ENCODE results near the gene VPS36.
"Not testable (repeated sequence)": the region's sequence is repeated elsewhere in the genome, so short reads cannot be mapped to it uniquely, and the experiment has no call there.

VPS36 gene

GRCh38 chr13:52446265-52446664 is 4.2 kb downstream of the VPS36 start:
- DNase-seq (ENCODE audit: low read depth in 2 of 2): no peak

- DNase-seq (ENCODE audit: low read depth in 2 of 2): no peak
Observed at GRCh38 chr13:52432456-52432855, 18.0 kb downstream of the VPS36 start.

GRCh38 chr13:52428295-52428694 is 22.1 kb downstream of the VPS36 start:
- no peak for DNase-seq (ENCODE audit: low read depth in 2 of 2)

- no peak for DNase-seq (ENCODE audit: low read depth in 2 of 2)
Observed at GRCh38 chr13:52421216-52421615, 29.2 kb downstream of the VPS36 start.

- no peak for DNase-seq (ENCODE audit: low read depth in 2 of 2)
Observed at GRCh38 chr13:52419080-52419479, 31.4 kb downstream of the VPS36 start.

- peak in 1 of 2 experiments; percentile 20 for DNase-seq (ENCODE audit: low read depth in 2 of 2)
Observed at GRCh38 chr13:52414963-52415362, 35.5 kb downstream of the VPS36 start.

GRCh38 chr13:52414051-52414450 is 36.4 kb downstream of the VPS36 start:
- no peak for DNase-seq (ENCODE audit: low read depth in 2 of 2)

GRCh38 chr13:52412128-52412527 is 38.3 kb downstream of the VPS36 start:
- DNase-seq (ENCODE audit: low read depth in 2 of 2): no peak

- DNase-seq (ENCODE audit: low read depth in 2 of 2): peak; percentile 34 to 40
Observed at GRCh38 chr13:52411629-52412028, 38.8 kb downstream of the VPS36 start.

GRCh38 chr13:52408071-52408658 is 42.3 kb downstream of the VPS36 start:
- DNase-seq (ENCODE audit: low read depth in 2 of 2): not testable (repeated sequence)

GRCh38 chr13:52407436-52407835 is 43.0 kb downstream of the VPS36 start:
- DNase-seq (ENCODE audit: low read depth in 2 of 2): not testable (repeated sequence)

GRCh38 chr13:52406629-52407028 is 43.8 kb downstream of the VPS36 start:
- no peak for DNase-seq (ENCODE audit: low read depth in 2 of 2)

- DNase-seq (ENCODE audit: low read depth in 2 of 2): no peak
Observed at GRCh38 chr13:52405767-52406494, 44.5 kb downstream of the VPS36 start, which contains the start of gene THSD1. THSD1 (minus strand) TSS chr13:52406172; CDS start chr13:52402600, 3,572 bp downstream.

- no peak for DNase-seq (ENCODE audit: low read depth in 2 of 2)
Observed at GRCh38 chr13:52405369-52405766, 45.1 kb downstream of the VPS36 start.

- no peak for DNase-seq (ENCODE audit: low read depth in 2 of 2)
Observed at GRCh38 chr13:52399708-52400107, 50.7 kb downstream of the VPS36 start.

GRCh38 chr13:52399046-52399445 is 51.4 kb downstream of the VPS36 start:
- no peak for DNase-seq (ENCODE audit: low read depth in 2 of 2)

GRCh38 chr13:52395704-52396103 is 54.7 kb downstream of the VPS36 start:
- no peak for DNase-seq (ENCODE audit: low read depth in 2 of 2)

- DNase-seq (ENCODE audit: low read depth in 2 of 2): no peak
Observed at GRCh38 chr13:52394586-52394985, 55.8 kb downstream of the VPS36 start.

- no peak for DNase-seq (ENCODE audit: low read depth in 2 of 2)
Observed at GRCh38 chr13:52393572-52394357, 56.7 kb downstream of the VPS36 start.

- no peak for DNase-seq (ENCODE audit: low read depth in 2 of 2)
Observed at GRCh38 chr13:52387721-52388120, 62.7 kb downstream of the VPS36 start.

- no peak for DNase-seq (ENCODE audit: low read depth in 2 of 2)
Observed at GRCh38 chr13:52385870-52386269, 64.6 kb downstream of the VPS36 start.

GRCh38 chr13:52383366-52383765 is 67.1 kb downstream of the VPS36 start:
- DNase-seq (ENCODE audit: low read depth in 2 of 2): no peak

- no peak for DNase-seq (ENCODE audit: low read depth in 2 of 2)
Observed at GRCh38 chr13:52378312-52378711, 72.1 kb downstream of the VPS36 start.
